TTC549 (cell line): ENCODE data around the gene B9D1.

Source experiments
- FAIRE-seq: peaks from 2 replicates; lab custom pipeline; 2012; peaks lifted over from hg19 to GRCh38; lab: Jason Lieb, UNC

The B9D1 gene, protein sequence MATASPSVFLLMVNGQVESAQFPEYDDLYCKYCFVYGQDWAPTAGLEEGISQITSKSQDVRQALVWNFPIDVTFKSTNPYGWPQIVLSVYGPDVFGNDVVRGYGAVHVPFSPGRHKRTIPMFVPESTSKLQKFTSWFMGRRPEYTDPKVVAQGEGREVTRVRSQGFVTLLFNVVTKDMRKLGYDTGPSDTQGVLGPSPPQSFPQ

GRCh38 chr17:19362277-19363113, at the start of gene B9D1:
TSS of gene B9D1 (minus strand) at chr17:19362723. CDS start at chr17:19362569, 154 bp downstream.
- FAIRE-seq, result no peak

GRCh38 chr17:19411631-19412030, 49.1 kb upstream of the B9D1 start:
- FAIRE-seq, result no peak

DNA sequence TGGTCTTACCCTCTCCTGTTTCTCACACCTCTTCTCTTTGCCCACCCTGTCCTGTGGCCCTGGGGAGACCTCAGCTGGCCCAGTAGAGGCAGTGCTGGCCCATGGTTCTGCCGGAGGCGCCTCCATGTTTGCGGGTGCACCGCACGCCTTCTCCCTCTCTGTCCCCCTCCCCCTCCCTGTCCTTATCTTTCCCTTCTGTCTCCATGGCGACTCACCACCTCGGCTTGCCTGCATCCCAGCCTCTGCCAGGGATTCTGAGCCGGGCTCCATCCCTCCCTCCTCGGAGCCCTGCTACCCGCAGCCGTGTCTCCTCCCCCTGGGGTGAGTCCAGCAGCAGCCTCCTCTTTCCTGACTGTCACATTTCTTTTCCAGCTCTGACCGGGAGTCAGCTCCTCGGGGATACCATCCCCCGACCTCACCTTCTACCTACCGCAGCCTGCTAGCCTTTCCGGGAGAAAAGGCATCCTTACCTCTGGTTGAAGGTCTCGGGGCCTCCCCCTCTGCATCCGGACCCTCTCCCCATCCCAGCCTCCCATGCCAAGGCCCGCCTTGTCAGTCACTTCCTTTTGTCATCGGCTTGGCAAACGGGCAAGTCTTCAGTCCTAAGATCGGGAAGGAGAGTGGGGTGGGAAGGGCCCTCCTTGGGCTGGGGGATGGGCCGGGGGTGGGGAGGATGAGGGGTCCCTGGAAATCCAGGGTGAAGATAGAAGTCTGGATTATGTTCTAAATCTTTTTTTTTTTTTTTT, 48.5 kb upstream of the B9D1 start, which contains the start of gene RNF112:
RNF112 (plus strand) TSS at position 358 of the 746 bp plus-strand sequence; CDS start at position 535, 177 bp downstream.
- no peak for FAIRE-seq

- FAIRE-seq, result no peak
Observed at GRCh38 chr17:19410091-19410490, 47.6 kb upstream of the B9D1 start.

DNA sequence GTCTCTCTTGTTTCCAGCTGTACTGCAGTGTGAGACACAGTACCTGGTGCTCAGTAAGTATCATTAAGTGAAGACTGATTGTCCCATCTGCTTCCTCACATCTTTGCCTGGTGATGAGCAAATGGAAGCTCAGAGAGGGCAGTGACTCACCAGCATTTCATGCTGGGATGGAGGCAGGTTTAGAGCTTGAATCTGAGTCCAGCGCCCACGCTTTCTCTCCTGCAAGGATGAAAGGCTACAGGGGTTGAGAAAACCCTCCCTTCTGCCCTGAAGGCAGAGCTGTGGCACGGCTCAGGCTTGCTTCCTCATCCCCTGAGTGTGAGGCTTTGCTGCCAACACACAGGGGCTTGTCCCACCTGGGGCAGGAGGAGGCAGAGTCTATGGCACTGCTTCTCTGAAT, 47.0 kb upstream of the B9D1 start:
- FAIRE-seq, result no peak

GRCh38 chr17:19409066-19409465, 46.5 kb upstream of the B9D1 start:
- no peak for FAIRE-seq

DNA sequence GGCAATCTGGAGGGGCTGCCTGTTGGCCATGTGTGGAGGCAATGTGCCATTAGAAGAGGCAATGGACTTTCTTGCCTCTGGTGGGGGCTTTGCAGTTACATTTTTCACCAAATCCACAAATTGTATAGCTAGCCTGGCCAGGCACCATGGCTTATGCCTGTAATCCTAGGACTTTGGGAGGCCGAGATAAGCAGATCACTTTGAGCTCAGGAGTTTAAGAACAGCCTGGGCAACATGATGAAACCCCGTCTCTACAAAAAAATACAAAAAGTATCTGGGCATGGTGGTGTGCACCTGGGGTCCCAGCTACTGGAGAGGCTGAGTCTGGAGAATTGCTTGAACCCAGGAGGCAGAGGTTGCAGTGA, 45.8 kb upstream of the B9D1 start:
- no peak for FAIRE-seq

DNA sequence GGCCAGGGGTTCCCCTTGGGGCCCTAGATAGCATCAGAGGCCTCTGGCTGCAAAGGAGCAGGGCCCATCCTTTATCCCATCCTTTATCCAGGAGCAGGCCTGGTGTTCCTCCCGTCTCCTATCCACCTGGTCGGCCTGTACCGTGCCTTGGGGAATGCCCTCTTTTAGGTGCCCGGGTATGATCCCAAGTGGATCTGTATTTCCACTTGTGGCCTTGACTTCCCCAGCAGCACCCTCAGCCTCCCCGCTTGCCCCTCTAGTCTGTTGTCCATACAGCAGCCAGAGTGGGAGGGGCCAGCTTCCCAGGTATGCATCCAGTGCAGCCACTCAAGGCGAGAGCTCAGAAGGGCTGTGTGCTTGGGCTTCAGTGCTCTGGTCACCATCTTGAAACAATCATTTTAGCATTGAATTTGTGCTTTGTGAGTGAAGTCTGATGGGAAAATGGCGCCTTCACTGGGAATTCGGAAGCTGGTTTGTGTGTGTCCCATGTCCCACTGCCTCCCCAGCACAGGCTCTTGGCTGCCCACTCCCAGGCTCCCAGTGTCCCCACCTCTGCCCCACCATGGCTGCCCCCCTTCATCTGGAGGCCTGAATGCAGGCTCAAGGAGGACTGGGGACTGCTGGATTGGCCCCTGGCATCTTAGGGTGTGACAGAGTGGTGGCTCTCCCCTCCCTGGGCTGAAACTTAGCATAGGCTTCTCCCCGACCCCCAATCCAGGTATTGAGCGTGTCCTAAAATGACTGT, 45.2 kb upstream of the B9D1 start:
- FAIRE-seq, result no peak

- no peak for FAIRE-seq
Observed at GRCh38 chr17:19405114-19405513, 42.6 kb upstream of the B9D1 start.

- no peak for FAIRE-seq
Observed at GRCh38 chr17:19404264-19404663, 41.7 kb upstream of the B9D1 start.

- no peak for FAIRE-seq
Observed at GRCh38 chr17:19403021-19403420, 40.5 kb upstream of the B9D1 start.

GRCh38 chr17:19402171-19402570, 39.6 kb upstream of the B9D1 start:
- no peak for FAIRE-seq

GRCh38 chr17:19401321-19402010, 38.9 kb upstream of the B9D1 start:
- no peak for FAIRE-seq

GRCh38 chr17:19399750-19400450, 37.4 kb upstream of the B9D1 start:
- no peak for FAIRE-seq

DNA sequence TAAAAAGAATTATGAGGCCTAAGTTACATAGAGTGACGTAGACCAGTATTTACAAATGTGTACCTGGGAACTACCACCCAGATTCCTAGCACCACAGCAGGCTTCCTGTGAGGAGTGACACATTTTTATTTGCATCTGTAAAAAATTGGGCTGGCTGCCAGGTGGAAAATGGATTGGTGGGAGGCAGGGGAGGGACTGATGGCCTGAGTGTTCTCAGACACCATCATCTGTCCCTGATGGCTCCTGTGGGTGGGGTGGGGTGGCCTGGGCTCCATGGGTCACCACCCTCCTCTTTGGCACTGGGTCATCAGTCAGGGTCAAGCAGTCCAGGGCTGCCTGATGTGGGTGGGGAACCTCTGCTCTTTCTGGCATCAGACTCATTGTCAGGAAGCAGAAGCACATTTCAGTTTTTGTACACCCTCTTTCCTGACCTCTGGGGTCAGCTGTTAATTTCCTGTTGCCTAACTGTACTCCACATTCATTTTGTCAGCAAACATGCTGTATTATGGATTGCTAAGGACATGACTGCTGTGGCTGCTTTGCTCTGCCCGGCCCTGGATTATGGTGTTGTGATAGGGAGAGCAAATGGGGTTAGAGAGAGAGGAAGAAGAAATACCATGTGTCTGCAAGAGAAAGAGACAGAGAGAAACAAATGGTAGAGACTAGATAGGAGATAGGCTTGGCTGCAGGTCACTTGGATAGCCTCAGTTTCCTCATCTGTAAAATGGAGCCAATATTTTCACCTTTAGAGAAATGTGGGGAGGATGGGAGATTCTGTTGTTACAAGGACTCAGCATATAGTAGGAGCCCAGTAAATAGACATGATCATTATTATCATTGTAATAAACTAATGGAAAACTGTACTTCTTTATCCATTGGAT, 36.0 kb upstream of the B9D1 start:
- FAIRE-seq, result no peak

DNA sequence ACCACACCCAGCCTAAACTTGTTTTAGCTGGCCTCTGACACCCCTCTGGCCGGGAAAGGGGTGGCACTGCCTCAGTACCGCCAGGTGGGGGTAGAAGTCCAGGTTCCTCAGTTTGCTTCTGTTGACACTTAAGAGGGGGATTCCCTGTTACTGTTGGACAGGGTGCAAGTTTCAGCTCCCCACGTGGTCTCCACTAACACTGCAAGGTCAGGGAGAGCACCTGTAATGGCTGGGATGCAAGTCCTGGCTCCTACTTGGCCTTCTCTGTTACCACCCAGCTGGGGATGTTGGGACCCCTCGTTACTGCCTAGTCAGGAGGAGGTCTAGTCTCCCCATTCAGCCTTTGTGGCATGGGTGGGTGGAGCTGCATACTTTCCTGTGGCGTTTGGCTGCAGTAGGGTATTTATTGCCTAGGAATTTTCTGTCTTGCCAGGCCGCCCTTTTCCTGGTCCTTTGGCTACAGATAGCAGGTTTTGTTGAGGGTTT, 35.1 kb upstream of the B9D1 start:
- no peak for FAIRE-seq

GRCh38 chr17:19392303-19392702, 29.8 kb upstream of the B9D1 start:
- no peak for FAIRE-seq

DNA sequence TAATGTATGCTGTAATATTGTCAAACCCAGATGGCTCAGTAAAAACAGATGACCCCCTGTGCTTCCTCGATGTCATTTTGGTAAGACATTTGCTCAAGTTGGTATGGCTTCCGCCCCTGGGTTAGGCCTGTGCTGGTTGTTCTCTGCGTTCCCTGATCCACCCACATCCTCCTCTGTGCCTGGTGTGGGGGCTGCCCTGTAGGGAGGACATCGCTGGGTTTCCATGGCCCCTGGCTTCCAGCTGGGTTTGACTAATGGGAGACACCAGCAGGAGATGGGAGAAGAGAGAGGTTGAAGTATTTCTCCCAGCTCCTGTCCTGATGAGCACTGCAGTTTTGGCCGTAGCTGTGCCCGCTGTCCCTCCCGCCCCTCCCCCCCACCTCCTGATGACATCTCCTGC, 28.9 kb upstream of the B9D1 start:
- no peak for FAIRE-seq

- FAIRE-seq, result no peak
Observed at GRCh38 chr17:19390951-19391350, 28.4 kb upstream of the B9D1 start.
